Retinal pigment epithelial cell (primary cell): ENCODE data around the gene ACTR6.
A peak's percentile ranks its signal among the peaks of the same experiment; 100 is the strongest.

Experiments used
- DNase-seq: peaks from one replicate; pipeline ENCODE4 v3.0.0-alpha.2; 2010; ENCODE audit warnings: low read depth
- H3K4me3 ChIP-seq: 2 replicates; pipeline ENCODE4 v1.5.1; 2011; ENCODE audit warnings: mild to moderate bottlenecking, low read length, control low read depth, moderate library complexity
- CTCF ChIP-seq: conservative IDR thresholded peaks from 2 replicates; pipeline ENCODE4 v1.5.1; 2011; ENCODE audit warnings: low read depth, low read length, control low read depth, inconsistent platforms

Gene ACTR6

DNA sequence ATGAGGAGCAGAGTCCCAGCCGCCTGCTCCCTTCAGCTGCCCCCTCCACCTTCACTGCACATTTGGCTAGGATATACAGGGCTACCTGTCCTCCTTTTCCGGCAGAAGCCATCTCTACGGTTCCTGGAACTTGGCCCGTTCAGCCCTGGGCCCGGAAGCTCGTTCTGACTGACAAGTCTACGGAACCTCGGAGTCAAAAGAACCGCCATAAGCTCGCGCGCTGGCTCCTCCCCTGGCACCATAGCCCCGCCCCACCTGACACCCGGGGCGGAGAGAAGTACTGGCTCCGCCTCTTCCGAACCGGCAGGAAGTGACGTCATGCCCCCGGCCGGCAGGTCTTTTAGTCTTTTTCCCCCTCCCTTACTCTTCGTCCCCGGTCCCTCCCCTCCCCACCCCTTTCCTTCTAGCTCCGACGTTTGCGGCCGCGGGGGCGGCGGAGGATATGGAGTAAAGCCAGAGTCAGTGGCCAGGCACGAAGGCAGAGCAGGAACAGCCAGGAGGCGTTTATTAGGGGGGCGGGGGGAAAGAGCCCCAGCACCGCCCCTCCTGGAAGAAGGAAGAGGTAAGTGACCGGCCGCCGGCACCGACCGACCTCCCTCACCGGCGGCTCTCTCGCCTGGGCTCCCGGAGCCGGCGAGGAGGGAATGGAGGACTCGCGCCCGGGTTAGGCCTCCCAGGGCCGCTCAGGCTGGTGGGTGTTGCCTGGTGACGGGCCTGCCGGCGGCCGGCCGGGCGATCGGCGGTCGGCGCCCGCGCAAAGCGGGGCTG lies 66.4 kb downstream of the ACTR6 start, which contains the start of the genes DEPDC4 and SCYL2:
Gene DEPDC4, minus strand, starts transcription at position 245 of the 768 bp plus-strand sequence. Its CDS starts 3 bp downstream, at position 242.
Gene SCYL2, plus strand, starts transcription at position 343 of the 768 bp plus-strand sequence. CDS start 15,794 bp downstream, outside the sequence.
- TF ChIP-seq CTCF = no peak
- H3K4me3 ChIP-seq = peak within 1 kb of the TSS; percentile 92
- DNase-seq = peak; percentile 88

DNA sequence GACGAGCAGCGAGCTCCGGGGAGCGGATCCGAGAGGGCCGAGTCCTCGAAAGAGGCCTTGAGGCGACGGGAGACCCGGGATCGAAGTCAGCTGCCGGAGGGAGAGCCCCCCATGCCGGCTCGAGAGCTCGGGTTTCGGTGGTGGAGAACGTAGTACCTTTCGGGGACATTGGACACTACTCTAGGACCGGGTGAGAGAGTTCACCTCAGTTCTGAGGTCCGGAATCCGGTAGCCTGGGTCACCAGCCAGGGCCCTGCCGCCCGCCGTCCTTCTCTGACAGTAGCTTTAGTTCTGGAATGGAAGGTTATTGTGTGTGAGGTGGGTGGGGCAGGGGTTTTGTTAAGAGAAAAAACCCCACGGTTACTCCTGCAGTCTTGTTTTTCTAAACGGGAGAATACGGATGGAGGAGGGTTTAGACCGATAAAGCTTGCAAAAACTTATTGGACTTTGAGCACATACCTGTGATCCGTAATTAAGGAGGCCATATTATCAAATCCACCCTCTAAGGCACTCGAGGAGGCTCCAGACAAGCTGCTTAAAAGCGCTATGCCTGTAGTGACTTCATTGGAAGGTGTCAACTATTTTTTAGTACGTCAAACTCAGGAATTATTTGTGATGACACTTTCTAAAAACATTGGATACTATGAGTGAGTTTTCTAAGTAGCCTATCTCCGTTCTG lies 67.1 kb downstream of the ACTR6 start:
- DNase-seq = no peak
- H3K4me3 ChIP-seq = peak overlapping the region; percentile 92
- no peak for TF ChIP-seq CTCF

DNA sequence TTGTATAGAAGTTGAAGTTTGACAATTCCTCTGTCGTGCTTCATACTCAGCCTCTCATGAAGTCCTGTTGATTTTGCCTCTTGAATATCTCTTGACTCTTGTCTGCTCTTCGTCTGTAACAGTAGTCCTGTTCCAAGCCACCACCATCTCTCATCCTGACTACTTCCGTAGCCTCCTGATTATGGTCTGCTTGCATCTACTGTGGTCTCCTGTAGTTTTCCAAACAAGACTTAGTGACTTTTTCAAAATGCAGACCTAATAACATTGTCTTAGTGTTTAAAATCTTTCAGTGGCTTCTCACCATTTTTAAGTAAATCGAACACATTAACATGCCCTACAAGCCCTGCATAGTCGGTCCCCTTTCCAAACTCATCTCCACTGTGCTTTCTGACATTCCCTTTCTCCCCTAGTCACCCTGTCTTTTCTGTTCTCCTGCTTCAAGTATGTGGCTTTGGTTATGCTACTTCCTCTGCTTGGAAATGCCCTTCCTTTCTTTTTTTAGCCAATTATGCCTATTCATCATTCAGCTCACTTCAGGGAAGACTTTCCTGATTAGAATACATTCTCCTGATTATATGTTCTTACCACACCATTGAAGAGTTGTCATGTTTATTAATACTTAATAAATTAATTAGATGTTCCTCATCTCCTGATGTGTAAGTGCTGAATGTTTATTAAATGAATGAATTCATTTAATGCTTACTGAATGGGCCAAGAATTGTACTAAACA lies 68.4 kb downstream of the ACTR6 start:
- H3K4me3 ChIP-seq = peak overlapping the region; percentile 92
- no peak for DNase-seq
- TF ChIP-seq CTCF = no peak

DNA sequence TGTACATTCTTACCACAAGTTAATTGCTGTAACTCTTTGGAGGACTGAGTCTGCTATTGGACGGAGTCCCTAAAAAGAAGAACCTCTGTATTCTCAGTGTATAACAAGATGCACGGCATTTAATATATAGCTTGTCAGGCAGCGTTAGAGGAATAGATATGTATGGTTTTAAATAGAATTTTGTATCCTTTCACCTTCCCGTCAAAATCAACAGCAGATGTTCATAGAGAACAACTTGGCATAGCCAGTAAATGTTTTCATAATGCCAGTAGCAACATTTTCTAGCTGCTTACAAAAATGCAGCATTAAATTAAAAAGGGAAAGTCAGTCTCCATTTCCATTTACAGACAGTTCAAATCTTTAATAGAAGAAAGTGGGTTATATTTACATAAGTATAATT lies 73.2 kb downstream of the ACTR6 start:
- DNase-seq = no peak
- no peak overlapping the region for H3K4me3 ChIP-seq
- no peak for TF ChIP-seq CTCF
